Frontal cortex (tissue), 4 donors: ENCODE data around the gene SVBP. TPM values are rescaled to one million over a fixed set of nuclear protein-coding genes. Genes with fewer than 3 reads are reported as not detected.
A peak's percentile ranks its signal among the peaks of the same experiment; 100 is the strongest.

ENCODE experiments used
- DNase-seq, 2 donors: peaks; one replicate each; pipeline ENCODE4 v3.0.0; 2012; ENCODE audit warnings: low spot score in 2 of 2
- FAIRE-seq: peaks from 2 replicates; lab custom pipeline; 2012; peaks lifted over from hg19 to GRCh38; lab: Jason Lieb, UNC
- total RNA-seq: library from RNA; depleted of rRNA; stranded (reverse); fragments of >200 nt; gene quantifications from one replicate; pipeline ENCODE4 v1.2.3, GENCODE V29; 2014
- donor health status: control.
- donor health status: control.
- donor health status: control.

Gene SVBP
- total RNA-seq, 1 donor from 2014 or later = 55.4 TPM

DNA sequence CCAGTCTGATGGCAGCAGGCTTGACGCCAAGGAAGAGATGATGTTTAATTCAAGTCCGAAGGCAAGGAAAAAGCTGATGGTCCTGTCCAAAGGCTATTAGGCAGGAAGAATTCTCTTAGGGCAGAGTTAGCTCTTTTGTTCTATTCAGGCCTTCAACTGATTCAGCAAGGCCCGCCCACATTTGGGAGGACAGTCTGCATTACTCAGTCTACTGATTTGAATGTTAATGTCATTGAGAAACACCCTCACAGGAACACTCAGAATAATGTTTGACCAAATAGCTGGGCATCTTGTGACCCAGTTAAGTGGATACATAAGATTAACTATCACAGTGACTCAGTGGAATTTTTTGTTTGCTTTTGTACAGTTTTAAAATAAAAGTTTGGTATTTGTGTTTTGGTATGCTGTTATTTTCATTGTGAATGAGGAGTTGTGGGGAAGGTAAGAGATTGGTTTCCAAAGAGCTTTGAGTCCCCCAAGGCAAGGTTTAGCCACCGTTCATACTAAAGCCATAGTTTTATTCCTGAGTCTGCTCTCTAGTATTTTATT, 27.5 kb upstream of the SVBP start:
- FAIRE-seq = no peak
- DNase-seq = no peak

DNA sequence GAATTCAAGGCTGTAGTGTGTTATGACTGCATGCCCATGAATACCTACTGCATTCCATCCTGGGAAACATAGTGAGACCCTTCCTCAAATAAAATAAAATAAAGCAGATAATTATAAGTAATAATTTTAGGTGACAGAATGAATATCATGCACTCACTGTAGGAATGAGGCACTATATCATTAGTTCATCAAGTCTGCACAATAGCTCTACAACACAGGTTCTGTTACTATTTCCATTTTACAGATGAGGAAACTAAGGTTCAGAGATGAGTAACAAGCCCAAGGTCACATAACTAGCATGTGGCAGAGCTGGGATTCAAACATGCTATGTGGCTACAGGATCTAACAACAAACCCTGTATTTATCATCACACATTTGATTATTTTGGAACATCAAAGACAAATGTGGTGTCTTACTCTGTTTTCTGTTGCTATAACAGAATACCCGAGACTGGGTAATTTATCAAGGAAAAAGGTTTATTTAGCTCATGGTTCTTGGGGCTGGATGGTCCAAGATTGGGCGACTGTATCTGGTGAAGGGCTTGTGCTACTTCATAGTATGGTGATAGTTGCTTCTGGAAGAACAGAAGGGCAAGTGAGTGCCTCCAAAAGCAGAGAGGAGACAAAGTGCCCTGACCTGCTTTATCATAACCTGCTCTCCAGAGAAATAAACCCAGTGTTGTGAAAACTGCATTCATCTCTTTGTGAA, 24.4 kb upstream of the SVBP start:
- FAIRE-seq (no peak), DNase-seq (no peak)

DNA sequence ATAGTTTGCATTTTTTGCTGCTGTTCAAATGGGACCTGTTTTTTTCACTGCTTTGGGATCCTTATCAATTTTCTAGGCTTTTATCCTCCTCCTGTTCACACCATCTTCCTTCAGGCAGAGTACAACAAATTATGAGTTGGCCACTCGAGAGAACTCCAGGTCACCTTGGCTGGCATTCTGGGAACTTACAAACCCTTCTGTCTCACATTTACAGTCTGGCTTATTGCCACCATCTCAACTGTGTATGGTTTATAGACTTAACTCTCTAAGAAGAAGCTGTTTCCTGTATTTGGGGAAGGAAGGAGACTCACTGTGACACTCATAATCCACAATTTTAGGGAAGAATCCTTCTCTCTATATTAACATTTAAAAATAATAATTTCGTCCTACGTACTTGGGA, 23.8 kb upstream of the SVBP start:
- FAIRE-seq (no peak), DNase-seq (no peak)

DNA sequence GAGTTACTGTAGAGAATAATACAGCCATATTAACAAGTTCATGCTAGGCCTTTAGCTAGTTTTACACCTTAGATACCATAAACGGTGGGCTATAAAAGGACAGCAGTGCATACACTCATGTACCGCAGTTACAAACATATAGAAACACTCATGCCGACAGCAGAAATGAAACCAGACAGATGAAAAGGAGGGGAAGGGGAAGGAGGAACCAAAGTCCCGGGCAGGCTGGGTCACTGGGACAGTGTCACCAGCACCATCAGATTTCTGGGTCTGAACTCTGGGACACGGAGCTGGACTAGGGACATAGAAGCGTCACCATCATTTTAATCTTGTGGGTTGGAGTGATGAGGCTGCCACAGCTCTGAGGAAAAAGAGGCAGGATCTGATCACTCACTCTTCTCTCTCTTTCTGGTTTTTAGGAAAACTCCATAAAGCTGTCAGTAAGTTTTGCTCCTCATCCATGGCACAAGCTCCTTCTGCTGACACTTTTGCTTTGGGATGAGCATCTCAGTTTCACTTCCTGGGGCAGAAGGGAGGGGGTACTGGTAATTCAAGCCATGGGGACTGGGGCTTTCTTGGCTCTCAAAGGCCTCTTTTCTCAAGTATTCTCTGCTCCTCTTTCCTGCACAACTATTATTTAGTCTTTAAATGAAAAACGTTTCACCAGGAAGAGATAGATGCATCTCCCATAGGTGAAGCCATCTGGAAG, 21.4 kb upstream of the SVBP start:
- no peak for DNase-seq
- FAIRE-seq = no peak

DNA sequence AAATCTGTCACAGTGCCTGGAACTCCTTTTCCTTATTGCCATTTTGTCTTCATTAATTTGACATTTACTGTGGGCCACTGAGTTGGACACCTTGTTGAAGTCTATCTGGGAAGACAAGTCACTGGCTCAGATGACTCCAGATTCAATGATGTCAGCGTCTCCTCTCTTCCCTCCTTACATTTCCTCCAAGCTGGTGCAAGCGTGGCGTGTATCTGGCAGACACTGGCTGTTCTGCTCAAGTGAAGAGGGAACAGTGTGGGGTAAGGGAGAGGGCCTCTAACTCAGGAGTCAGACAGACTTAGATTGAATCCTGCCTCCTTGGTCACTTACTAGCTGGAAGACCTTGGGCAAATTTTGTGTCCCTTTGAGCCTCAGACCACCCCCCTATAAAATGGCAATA, 20.5 kb upstream of the SVBP start:
- no peak for DNase-seq
- FAIRE-seq = no peak

DNA sequence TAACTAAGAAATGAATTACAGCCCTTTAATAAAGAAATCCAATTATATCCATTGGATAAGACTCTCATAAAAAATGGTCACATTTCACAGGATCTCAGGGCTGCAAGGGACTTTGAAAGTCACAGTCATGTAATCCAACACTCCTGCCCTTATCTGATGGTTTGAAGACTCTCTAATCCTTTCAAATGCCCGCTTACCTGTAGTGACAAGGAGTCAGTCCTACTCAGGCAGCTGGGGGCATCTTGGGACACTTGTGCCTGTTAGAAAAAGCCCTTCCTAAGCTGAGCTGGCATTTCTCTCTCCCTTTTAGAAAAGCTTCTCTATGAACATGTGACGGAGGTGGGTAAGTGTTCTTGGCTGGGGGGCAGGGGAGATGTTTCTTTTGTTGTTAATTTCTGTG, 18.2 kb upstream of the SVBP start:
- no peak for FAIRE-seq
- DNase-seq = no peak

DNA sequence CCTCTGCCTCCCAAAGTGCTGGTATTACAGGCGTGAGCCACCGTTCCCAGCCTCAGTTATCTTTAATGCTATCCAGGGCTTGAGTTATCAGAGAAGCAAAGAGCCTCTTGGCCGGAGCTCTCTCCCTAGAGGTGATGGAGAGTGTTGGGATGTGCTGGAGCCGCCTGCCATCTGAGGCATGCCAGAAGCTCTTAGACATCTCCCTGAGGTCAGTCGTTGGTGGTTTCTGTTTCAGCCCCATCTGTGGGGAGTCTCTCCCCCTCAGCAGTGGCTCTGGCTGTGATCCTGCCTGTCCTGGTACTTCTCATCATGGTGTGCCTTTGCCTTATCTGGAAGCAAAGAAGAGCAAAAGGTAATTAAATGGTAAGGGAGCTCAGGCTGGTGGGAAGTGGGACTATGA, 17.6 kb upstream of the SVBP start:
- FAIRE-seq = no peak

DNA sequence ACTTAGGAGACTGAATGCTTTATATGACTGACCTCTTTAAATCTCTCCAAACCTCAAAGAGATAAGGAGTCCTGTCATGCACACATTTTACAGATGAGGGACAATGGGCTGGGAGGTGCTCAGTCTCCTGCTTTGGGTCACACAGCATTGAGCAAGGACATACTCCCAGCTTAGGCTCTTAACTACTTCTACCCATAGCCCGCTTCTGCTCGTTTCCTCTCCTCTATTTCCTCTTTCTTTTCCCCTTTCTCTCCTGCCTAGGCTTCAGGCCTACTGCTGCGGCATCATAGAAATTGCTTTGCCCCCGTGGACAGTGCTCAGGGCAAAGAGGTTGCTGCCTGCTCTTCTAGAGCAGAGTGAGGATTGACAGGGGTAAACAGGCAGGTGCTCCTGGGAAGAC, 16.8 kb upstream of the SVBP start:
- DNase-seq = no peak
- FAIRE-seq = no peak

More for the DNA sequence above, 17.6 kb upstream of the SVBP start:
- no peak for DNase-seq

DNA sequence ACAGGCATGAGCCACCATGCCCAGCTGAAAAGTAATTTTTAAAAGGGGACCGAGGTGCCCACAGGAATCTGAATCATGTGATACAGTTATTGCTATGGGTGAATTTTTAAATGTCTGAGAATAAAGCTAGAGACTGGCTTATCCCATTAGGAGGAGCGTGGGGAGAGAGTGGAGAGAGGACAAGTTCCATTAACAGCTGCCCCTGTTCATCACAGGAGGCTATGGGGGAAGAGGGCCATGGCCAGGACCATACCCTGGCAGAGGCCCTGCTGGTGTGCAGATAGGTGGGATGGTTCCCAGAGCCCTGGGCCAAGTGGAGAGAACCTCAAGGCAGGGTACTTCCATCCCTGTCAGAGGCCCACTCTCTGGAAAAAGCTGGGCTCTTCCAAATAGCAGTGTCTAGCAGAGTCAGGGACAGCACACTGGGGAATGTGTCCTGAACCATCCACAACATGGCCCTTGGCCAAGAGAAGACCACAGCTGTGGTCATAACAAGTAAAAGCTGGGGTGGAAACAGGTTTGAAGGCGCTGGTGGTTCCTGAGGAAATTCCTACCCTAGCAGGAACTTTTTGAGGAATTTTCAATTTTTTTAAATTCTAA, 15.5 kb upstream of the SVBP start:
- DNase-seq = no peak
- FAIRE-seq = no peak

DNA sequence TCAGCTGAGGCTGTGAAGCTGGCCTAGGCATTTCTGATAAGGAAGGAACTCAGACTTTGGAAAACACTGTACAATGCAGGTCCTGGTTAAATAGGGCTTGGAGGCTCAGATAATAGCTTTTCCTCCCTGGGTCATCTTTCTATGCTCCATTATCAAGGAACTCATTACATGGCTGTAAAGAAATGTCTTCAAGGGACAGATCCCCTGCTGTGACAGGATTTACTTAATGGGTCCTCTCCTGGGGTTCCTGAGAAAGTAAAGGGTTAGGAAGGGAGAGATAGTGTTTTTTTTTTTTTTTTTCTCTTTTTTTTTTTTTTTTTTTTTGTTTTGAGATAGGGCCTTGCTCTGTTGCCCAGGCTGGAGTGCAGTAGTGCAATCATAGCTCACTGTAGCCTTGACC, 14.1 kb upstream of the SVBP start:
- FAIRE-seq = no peak
- no peak for DNase-seq

DNA sequence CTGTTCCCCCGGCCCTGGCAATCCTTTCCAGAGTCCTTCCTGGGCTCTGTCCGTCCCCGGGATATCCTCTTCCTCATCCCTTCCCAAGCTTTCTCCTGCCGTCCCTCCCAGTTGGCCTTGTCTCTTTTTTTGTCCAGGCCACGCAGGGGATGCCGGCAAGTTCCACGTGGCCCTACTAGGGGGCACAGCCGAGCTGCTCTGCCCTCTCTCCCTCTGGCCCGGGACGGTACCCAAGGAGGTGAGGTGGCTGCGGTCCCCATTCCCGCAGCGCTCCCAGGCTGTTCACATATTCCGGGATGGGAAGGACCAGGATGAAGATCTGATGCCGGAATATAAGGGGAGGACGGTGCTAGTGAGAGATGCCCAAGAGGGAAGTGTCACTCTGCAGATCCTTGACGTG, 13.4 kb upstream of the SVBP start:
- DNase-seq (no peak), FAIRE-seq (no peak)

DNA sequence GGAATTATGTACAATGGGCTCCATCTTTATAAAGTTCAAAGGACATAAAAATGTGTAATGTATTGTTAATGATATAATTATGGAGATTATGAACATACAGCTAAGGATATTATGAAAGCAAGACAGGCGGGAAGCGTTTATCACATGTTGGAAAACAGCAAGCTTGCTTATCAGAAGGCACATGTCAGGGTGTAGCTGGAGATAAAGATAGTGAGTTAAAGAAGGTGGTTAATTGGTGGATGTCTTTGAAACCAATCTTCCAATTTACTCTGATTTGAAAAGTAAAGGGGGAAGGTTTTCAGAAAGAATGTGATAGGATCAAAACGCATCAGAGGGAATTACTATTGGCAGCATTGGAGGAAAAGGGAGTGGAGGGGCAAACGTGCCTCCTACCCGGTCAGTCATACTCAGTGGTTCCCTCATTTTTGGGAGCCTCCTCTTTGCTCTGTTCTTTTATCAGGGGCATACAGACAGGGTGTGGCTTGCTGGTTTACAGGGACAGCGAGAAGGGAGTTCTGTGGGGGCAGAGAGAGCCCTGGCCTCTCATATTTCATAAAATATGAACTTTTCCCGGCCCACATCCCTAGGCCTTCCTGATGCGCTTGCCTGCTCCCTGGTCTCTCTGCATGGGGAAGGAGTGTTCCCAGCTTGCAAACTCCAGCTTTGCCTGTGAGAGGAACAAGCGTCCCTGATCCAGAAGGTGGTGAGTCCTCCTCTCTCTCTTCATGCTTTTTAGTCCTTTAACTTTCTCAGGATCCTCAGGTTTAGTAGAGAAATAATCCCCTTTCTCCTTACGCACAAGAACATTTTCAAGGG, 8.0 kb upstream of the SVBP start:
- DNase-seq (no peak), FAIRE-seq (no peak)

DNA sequence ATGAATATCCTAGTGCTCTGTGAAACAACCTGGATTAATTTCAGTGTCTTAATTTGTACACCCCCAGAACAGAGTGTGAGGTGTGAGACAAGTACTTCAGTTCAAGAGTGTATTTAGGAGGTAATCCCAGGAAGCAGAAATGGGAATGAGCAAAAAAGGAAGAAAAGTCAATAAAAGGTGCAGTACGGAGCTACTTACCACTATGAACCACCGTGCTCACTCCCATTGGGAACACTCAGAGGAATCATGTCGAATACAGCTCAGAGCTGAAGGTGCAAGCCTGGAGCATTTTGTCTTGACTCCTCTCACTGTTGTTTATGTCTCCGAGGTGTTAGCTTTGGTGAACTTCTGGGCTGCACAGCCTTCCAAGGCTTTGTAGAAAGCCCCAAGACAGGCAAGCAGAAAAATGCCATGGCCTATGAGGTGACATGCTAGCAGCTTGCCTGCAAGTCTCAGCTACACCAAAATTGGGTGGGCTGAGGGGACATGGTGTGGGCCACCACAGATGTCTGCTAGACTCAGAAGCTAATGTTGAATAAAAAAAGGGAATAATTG, 7.4 kb upstream of the SVBP start:
- FAIRE-seq (no peak), DNase-seq (no peak)

DNA sequence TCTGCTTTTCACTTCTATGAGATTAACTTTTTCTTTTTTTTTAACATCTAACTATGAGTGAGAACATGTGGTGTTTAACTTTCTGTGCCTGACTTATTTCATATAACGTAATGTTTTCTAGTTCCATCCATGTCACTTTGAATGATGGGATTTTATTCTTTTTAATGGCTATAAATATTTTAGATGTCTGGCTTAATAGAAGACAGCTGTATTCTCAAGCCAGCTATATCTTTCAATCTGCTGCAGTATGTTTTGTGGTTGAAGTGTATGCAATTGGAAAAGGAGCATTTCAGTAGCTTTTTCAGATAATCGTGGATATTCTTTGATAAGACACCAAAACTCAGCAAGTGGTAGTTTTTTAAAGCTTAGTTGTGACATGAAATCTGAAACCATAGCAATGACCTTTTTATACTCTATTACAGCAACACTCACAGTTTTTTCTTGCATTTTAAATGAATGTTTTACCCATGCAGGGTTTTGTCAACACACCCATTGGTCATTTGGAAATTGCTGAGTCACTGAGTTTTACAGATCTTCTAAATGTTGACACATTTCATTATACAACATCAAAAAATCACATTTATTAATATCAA, 5.7 kb upstream of the SVBP start:
- FAIRE-seq = no peak
- DNase-seq = no peak

DNA sequence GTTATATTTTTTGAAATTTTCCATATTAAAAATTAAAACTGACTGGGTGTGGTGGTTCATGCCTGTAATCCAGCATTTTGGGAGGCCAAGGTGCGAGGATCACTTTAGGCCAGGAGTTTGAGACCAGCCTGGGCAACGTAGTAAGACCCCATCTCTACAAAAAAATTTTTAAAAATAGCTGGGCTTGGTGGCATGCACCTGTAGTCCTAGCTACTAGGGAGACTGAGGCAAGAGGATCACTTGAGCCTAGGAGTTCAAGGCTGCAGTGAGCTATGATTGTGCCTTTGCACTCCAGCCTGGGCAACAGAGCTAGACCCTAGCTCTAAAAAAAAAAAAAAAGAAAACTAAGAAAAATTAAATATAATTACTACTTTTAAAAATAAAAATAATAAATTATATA, 4.5 kb upstream of the SVBP start:
- no peak for FAIRE-seq
- DNase-seq = no peak

DNA sequence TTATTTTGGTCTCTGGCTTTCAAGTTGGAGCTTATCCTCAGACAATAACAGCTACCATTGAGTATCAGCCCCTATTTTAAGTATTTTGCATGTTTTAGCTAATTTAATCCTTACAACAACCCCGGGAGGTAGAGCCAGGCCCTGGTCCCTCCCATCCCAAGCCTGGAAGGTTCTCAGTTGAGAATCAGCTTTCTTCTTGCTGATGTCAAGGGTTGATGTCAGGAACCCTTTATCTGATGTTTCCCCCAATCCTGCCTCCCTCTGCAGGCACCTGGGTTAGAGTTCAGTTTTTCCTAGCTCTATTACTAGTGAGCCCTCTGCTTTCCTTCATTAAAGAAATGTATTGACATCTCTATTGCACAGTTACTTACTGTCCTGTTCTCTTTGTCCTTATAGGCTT, 3.6 kb upstream of the SVBP start:
- FAIRE-seq = no peak

DNA sequence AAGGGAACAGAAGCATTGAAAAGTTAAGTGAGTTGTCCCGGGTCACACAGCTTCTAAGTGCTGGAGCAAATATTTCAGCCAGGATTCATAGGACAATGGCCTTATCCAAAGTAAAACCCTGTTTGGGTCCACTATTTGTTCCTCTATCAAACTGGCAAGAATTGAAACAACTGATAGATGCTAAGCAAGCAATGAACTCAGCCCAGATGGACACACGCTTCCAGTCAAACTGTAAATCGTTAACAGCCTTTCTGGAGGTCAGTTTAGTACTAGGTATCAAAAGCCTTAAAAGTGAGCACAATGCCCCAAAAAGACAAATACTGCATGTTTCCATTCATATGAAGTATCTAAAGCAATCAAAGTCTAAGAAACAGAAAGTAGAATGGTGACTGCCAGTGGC, 779 bp upstream of the SVBP start:
- peak in 1 of 2 donors; percentile 19 for DNase-seq
- FAIRE-seq = no peak

More for the DNA sequence above, 3.6 kb upstream of the SVBP start:
- DNase-seq = no peak

DNA sequence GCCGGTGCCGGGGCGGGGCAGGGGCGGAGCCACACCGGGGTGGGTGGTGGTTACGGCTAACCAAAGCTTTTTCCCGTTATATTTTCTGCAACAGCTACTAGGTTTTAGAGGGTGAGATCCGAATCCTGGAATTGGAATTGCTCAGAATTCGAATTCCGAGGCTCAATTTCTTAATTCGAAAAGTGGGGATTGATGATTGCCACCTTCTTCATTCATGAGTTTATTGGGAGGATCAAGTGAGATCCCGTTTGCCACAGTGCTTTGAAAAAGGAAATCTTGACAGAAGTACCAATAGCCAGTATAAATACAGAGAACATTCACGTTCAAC, 207 bp upstream of the SVBP start:
- DNase-seq (no peak), FAIRE-seq (no peak)

DNA sequence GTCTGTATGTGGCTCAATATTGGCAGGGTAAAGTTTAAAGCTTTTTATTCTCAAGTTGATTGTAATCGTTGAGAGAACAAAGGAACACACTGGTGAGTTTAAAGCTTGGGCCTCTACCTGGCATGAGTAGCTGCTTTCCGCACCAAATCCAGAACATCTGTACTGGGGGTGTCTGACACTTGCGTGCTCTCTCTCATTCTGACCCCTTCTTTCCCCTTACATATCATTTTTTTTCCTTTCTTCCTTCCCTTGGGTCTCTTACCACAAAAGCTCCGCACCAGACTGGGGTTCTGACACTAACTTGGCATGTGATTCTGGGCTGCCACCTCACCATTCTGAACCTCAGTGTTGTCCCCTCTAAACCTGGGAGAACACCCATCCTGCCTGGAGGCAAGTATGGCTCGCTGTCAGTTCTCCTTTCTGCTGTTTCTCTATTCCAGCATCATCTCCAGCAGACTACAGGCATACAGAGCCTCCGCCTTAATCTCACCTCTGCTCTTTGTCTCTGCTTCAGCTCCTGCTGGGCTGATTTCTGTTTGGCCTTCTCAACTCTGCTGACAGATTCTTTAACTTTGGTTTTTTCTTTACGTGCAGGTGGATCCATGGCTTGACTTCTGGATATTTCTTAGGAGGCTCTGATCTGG, 1.1 kb downstream of the SVBP start:
- DNase-seq (no peak), FAIRE-seq (no peak)
